Hepatocyte (in vitro differentiated cells): Measurements from ENCODE around the gene OR10A3.

Source experiments
- EZH2 ChIP-seq: fragments of 200-600 bp; sonication (generic); IDR thresholded peaks from 2 replicates; pipeline ENCODE4 v1.6.1; 2016; ENCODE audit warnings: antibody characterized with exemption, mild to moderate bottlenecking, borderline replicate concordance
- TF ChIP-seq, protein P1 (sequence below): fragments of 200-600 bp; sonication (generic); IDR thresholded peaks from 2 replicates; pipeline ENCODE4 v1.5.1; 2016; ENCODE audit warnings: antibody characterized with exemption, mild to moderate bottlenecking; ENCODE audit not compliant: poor library complexity

DNA sequence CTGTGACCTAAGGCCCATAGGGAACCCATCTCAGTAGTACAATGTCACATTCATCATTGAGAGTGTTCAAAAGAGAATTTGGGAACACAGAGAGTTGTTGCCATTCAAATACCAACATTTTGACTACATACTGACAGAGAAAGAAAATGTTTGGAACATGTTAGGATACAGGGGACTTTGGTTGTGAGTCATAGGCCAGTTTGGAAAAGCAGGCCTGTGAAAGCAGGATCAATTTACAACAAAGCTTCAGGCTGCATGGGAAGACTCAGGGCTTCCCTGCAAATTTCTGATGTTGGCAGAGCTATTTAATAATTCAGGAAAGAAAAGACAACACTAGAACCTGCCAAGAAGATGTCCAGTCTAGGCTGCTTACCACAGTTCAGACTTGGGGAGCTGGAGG is 23.4 kb upstream of the OR10A3 start:
- TF ChIP-seq, protein P1, sequence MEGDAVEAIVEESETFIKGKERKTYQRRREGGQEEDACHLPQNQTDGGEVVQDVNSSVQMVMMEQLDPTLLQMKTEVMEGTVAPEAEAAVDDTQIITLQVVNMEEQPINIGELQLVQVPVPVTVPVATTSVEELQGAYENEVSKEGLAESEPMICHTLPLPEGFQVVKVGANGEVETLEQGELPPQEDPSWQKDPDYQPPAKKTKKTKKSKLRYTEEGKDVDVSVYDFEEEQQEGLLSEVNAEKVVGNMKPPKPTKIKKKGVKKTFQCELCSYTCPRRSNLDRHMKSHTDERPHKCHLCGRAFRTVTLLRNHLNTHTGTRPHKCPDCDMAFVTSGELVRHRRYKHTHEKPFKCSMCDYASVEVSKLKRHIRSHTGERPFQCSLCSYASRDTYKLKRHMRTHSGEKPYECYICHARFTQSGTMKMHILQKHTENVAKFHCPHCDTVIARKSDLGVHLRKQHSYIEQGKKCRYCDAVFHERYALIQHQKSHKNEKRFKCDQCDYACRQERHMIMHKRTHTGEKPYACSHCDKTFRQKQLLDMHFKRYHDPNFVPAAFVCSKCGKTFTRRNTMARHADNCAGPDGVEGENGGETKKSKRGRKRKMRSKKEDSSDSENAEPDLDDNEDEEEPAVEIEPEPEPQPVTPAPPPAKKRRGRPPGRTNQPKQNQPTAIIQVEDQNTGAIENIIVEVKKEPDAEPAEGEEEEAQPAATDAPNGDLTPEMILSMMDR = no peak
- TF ChIP-seq EZH2 = no peak
